ENCODE measurements around the gene JAZF1. TPM values are rescaled to one million over a fixed set of nuclear protein-coding genes. Genes with fewer than 3 reads are reported as not detected.

JAZF1 gene
- total RNA-seq, 1 experiment from 2014 or later: 9.1 TPM

DNA sequence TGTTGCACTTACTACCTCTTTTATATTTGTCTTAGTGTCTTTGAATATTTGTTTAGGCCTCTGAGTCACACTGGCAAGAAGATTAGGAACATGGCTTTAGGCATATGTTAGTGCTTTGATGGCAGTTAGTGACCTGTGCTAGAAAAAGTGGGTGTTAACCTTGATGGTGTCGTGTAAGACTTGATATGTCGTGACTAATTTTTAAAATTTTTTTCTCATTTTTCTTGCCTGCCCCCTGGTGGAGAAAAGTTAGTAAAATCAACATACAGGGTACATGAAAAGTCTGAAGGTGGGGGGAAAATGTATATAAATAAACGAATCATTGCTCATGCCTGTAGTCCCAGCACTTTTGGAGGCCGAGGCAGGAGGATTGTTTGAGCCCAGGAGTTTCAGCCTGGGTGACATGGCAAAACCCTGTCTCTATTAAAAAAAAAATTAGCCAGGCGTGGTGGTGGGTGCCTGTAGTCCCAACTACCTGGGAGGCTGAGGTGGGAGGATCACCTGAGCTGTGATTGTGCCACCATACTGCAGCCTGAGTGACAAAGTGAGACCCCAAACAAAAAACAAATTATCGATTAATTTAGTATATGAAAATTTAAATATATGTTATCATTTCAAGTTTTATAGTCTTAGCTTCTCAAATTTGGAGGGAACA lies 396.1 kb downstream of the JAZF1 start:
- H3K36me3 Mint-ChIP-seq (ENCODE audit: insufficient read depth in 1 of 3, low read depth in 3 of 3): peaks cover 2 to 20% (median 17%) of the 10 kb centered on the region in 3 experiments; a peak in 6 of 7 replicates
- Histone ChIP-seq H3K18ac (ENCODE audit: insufficient read length, low read depth, low read length) (no peak overlapping the region), H2AK5ac (ENCODE audit: insufficient read length, low read length) (no peak overlapping the region), H3K56ac (ENCODE audit: insufficient read length, low read depth, low read length) (no peak overlapping the region), H3K4me2 (ENCODE audit: insufficient read depth, insufficient read length, low read length) (no peak overlapping the region), H4K8ac (replicated peaks; ENCODE audit: insufficient read length, low read depth, low read length) (no peak overlapping the region), H3T11ph (ENCODE audit: low read length) (no peak overlapping the region), H2BK20ac (ENCODE audit: low read depth, low read length, poor library complexity, severe bottlenecking) (no peak overlapping the region), H3K9ac (ENCODE audit: extremely low read depth, insufficient read length, low read length) (no peak overlapping the region), H3K14ac (ENCODE audit: insufficient read depth, low read length) (no peak overlapping the region), H3K27ac (ENCODE audit: insufficient read length, low read depth, low read length) (no peak overlapping the region), H3K4ac (ENCODE audit: low read depth, low read length) (no peak overlapping the region), H4K91ac (ENCODE audit: insufficient read length, low read depth, low read length) (no peak overlapping the region), H2BK120ac (ENCODE audit: low read depth, low read length, poor library complexity, severe bottlenecking) (no peak overlapping the region), H3K79me1 (ENCODE audit: insufficient read depth, low read depth, low read length, poor library complexity, severe bottlenecking) (no peaks in the 10 kb centered on the region), H3K27me3 (ENCODE audit: insufficient read depth, low read length) (no peaks in the 10 kb centered on the region), H3K79me2 (ENCODE audit: insufficient read depth, low read length) (no peaks in the 10 kb centered on the region), H3K23me2 (ENCODE audit: insufficient read length, low read depth, low read length, poor library complexity, severe bottlenecking) (no peaks in the 10 kb centered on the region), H4K20me1 (ENCODE audit: control insufficient read depth, insufficient read depth, insufficient read length) (no peaks in the 10 kb centered on the region), H4K5ac (ENCODE audit: insufficient read length, low read depth, low read length) (no peak overlapping the region), H3K4me1 (ENCODE audit: insufficient read depth, low read length) (no peaks in the 10 kb centered on the region), H2BK15ac (ENCODE audit: low read depth, low read length) (no peak overlapping the region), H3K23ac (ENCODE audit: insufficient read length, low read depth, low read length) (no peak overlapping the region), H2BK12ac (ENCODE audit: insufficient read length, low read depth, low read length) (no peak overlapping the region), H2AFZ (ENCODE audit: low read length) (no peak overlapping the region), H2BK5ac (ENCODE audit: insufficient read length, low read length) (no peak overlapping the region), H3K9me3 (ENCODE audit: control insufficient read depth, low read depth, low read length) (no peaks in the 10 kb centered on the region)
- no peak overlapping the region for H3K27ac Mint-ChIP-seq
- TF ChIP-seq, protein P1, sequence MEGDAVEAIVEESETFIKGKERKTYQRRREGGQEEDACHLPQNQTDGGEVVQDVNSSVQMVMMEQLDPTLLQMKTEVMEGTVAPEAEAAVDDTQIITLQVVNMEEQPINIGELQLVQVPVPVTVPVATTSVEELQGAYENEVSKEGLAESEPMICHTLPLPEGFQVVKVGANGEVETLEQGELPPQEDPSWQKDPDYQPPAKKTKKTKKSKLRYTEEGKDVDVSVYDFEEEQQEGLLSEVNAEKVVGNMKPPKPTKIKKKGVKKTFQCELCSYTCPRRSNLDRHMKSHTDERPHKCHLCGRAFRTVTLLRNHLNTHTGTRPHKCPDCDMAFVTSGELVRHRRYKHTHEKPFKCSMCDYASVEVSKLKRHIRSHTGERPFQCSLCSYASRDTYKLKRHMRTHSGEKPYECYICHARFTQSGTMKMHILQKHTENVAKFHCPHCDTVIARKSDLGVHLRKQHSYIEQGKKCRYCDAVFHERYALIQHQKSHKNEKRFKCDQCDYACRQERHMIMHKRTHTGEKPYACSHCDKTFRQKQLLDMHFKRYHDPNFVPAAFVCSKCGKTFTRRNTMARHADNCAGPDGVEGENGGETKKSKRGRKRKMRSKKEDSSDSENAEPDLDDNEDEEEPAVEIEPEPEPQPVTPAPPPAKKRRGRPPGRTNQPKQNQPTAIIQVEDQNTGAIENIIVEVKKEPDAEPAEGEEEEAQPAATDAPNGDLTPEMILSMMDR (conservative IDR thresholded peaks at IDR 0.05): peak; percentile 70
- H3K27me3 Mint-ChIP-seq (ENCODE audit: low read depth): no peaks in the 10 kb centered on the region
- H3K4me1 Mint-ChIP-seq: peaks cover 13 to 14% of the 10 kb centered on the region in 2 experiments
- H3K9me3 Mint-ChIP-seq: no peaks in the 10 kb centered on the region
- H3K4me3 Mint-ChIP-seq: no peak overlapping the region
- whole genome bisulfite sequencing (ENCODE audit: extremely low coverage, insufficient read length, low lambda C conversion rate): no CpG with 5 or more reads among the region's 6 CpGs
- DNase-seq: no peak
